CD4-positive, alpha-beta memory T cell (primary cell): ENCODE measurements around the gene MAGEA3. TPM values are rescaled to one million over a fixed set of nuclear protein-coding genes. Genes with fewer than 3 reads are reported as not detected.
"Not testable (repeated sequence)": the region's sequence is repeated elsewhere in the genome, so short reads cannot be mapped to it uniquely, and the experiment has no call there.

Source experiments
- CTCF ChIA-PET: fragments of 350-600 bp; sonication (Branson Sonifier 250); formaldehyde crosslinking; loops from one replicate; lab custom pipeline; 2021; ENCODE audit warnings: inconsistent platforms; ENCODE audit not compliant: partially characterized antibody; lab: Charles Lee
- POLR2A ChIA-PET: fragments of 350-600 bp; sonication (Branson Sonifier 250); formaldehyde crosslinking; loops from one replicate; lab custom pipeline; 2021; ENCODE audit not compliant: partially characterized antibody; lab: Charles Lee
- DNase-seq, 5 donors: peaks; one replicate each; pipeline versions ENCODE4 v3.0.0 to v3.0.0-alpha.2; 2020 to 2022; ENCODE audit warnings: mixed read lengths in 1 of 5
- H3K27ac ChIP-seq: one replicate; pipeline ENCODE4 v1.7.0; 2013; ENCODE audit warnings: low read depth, low read length
- H3K27me3 ChIP-seq: 2 replicates; pipeline ENCODE4 v1.7.0; 2013; ENCODE audit warnings: mild to moderate bottlenecking, low read length, moderate library complexity; ENCODE audit not compliant: insufficient read depth
- H3K36me3 ChIP-seq: 2 replicates; pipeline ENCODE4 v1.7.0; 2013; ENCODE audit warnings: mild to moderate bottlenecking, low read length, moderate library complexity; ENCODE audit not compliant: insufficient read depth
- H3K4me1 ChIP-seq: 2 replicates; pipeline ENCODE4 v1.7.0; 2013; ENCODE audit warnings: mild to moderate bottlenecking, low read length, moderate library complexity; ENCODE audit not compliant: insufficient read depth
- H3K4me3 ChIP-seq, 2 donors: one replicate each; pipeline ENCODE4 v1.7.0; 2013; ENCODE audit warnings: low read length in 2 of 2, mild to moderate bottlenecking in 1 of 2
- H3K9me3 ChIP-seq, 2 donors: one replicate each; pipeline ENCODE4 v1.7.0; 2013; ENCODE audit warnings: low read length in 2 of 2, control low read depth in 1 of 2; ENCODE audit not compliant: control insufficient read depth in 1 of 2
- H3K27ac Mint-ChIP-seq, 7 donors: one replicate each; pipeline ENCODE4 v1.8.0; 2020 to 2021; ENCODE audit warnings: mixed read lengths in 7 of 7, mild to moderate bottlenecking in 6 of 7, inconsistent platforms in 3 of 7, moderate library complexity in 3 of 7
- H3K27me3 Mint-ChIP-seq, 2 donors: one replicate each; pipeline ENCODE4 v1.8.0; 2020 to 2021; ENCODE audit warnings: mixed read lengths in 2 of 2
- H3K36me3 Mint-ChIP-seq, 2 donors: one replicate each; pipeline ENCODE4 v1.8.0; 2020 to 2021; ENCODE audit warnings: mixed read lengths in 2 of 2, inconsistent platforms in 1 of 2, mild to moderate bottlenecking in 1 of 2
- H3K4me1 Mint-ChIP-seq, 4 donors: one replicate each; pipeline ENCODE4 v1.8.0; 2020 to 2021; ENCODE audit warnings: mixed read lengths in 4 of 4, mild to moderate bottlenecking in 1 of 4
- H3K4me3 Mint-ChIP-seq, 8 donors: one replicate each; pipeline ENCODE4 v1.8.0; 2020 to 2021; ENCODE audit warnings: mixed read lengths in 8 of 8, mild to moderate bottlenecking in 7 of 8, moderate library complexity in 6 of 8, inconsistent platforms in 3 of 8
- H3K9me3 Mint-ChIP-seq, 8 donors: one replicate each; pipeline ENCODE4 v1.8.0; 2020 to 2021; ENCODE audit warnings: mixed read lengths in 8 of 8, mild to moderate bottlenecking in 5 of 8, inconsistent platforms in 3 of 8, moderate library complexity in 1 of 8
- intact Hi-C: fragments of 100-400 bp; cut with micrococcal nuclease; formaldehyde crosslinking; loops from one replicate; pipeline ENCODE4 v1.15.1; 2023
- polyA plus RNA-seq, 2 donors: library from polyadenylated mRNA; unstranded; fragments of 300-500 nt; fragmentation: Illumina TruSeq; gene quantifications; one replicate each; pipeline ENCODE4 v1.2.3, GENCODE V29; 2021
- total RNA-seq, 2 experiments: library from RNA; stranded (reverse); gene quantifications; one replicate each; pipeline ENCODE4 v1.2.3, GENCODE V29; 2021

MAGEA3 gene
- total and polyA plus RNA-seq, 4 experiments from 2014 or later: not detected

GRCh38 chrX:152674135-152674534, 24.5 kb upstream of the MAGEA3 start:
- Mint-ChIP-seq H3K4me1 (no peaks in the 10 kb centered on the region), H3K27me3 (peaks cover 0 to 3% of the 10 kb centered on the region in 2 donors), H3K4me3 (no peak overlapping the region), H3K9me3 (peaks cover 0 to 6% (median 0%) of the 10 kb centered on the region in 8 donors), H3K27ac (no peak overlapping the region), H3K36me3 (no peaks in the 10 kb centered on the region)
- intact Hi-C loops: no loop called here
- POLR2A ChIA-PET: no interaction called here
- H3K27ac ChIP-seq: no peak overlapping the region
- no peak for DNase-seq
- H3K4me3 ChIP-seq: no peak overlapping the region
- no peaks in the 10 kb centered on the region for H3K9me3 ChIP-seq
- no peaks in the 10 kb centered on the region for H3K4me1 ChIP-seq
- CTCF ChIA-PET: no interaction called here
- H3K36me3 ChIP-seq: no peaks in the 10 kb centered on the region
- no peaks in the 10 kb centered on the region for H3K27me3 ChIP-seq

- H3K27me3 ChIP-seq, intact Hi-C loops, CTCF ChIA-PET, H3K4me1 Mint-ChIP-seq, DNase-seq, POLR2A ChIA-PET, H3K4me3 Mint-ChIP-seq, H3K36me3 Mint-ChIP-seq, H3K36me3 ChIP-seq, H3K27ac ChIP-seq, H3K9me3 Mint-ChIP-seq, H3K4me1 ChIP-seq, H3K4me3 ChIP-seq, H3K9me3 ChIP-seq, H3K27me3 Mint-ChIP-seq, H3K27ac Mint-ChIP-seq: not testable (repeated sequence)
These were observed 23.9 kb upstream of the MAGEA3 start for GRCh38 chrX:152674652-152675051.

- H3K36me3 Mint-ChIP-seq, H3K4me1 ChIP-seq, H3K9me3 Mint-ChIP-seq, H3K36me3 ChIP-seq, H3K27me3 ChIP-seq, H3K4me3 Mint-ChIP-seq, H3K27me3 Mint-ChIP-seq, H3K4me3 ChIP-seq, POLR2A ChIA-PET, intact Hi-C loops, H3K27ac Mint-ChIP-seq, H3K4me1 Mint-ChIP-seq, CTCF ChIA-PET, H3K27ac ChIP-seq, H3K9me3 ChIP-seq, DNase-seq: not testable (repeated sequence)
These were observed 17.6 kb upstream of the MAGEA3 start for GRCh38 chrX:152681012-152681411.

- H3K9me3 ChIP-seq, H3K27ac ChIP-seq, POLR2A ChIA-PET, DNase-seq, H3K4me3 Mint-ChIP-seq, H3K27ac Mint-ChIP-seq, H3K36me3 Mint-ChIP-seq, H3K36me3 ChIP-seq, H3K27me3 Mint-ChIP-seq, intact Hi-C loops, H3K27me3 ChIP-seq, H3K4me1 Mint-ChIP-seq, H3K4me3 ChIP-seq, H3K4me1 ChIP-seq, H3K9me3 Mint-ChIP-seq, CTCF ChIA-PET: not testable (repeated sequence)
These were observed 1.8 kb downstream of the MAGEA3 start for GRCh38 chrX:152700390-152700789.

- H3K27me3 ChIP-seq, H3K27me3 Mint-ChIP-seq, H3K4me3 ChIP-seq, CTCF ChIA-PET, intact Hi-C loops, H3K27ac Mint-ChIP-seq, DNase-seq, H3K9me3 ChIP-seq, H3K9me3 Mint-ChIP-seq, H3K4me1 ChIP-seq, H3K4me3 Mint-ChIP-seq, POLR2A ChIA-PET, H3K27ac ChIP-seq, H3K36me3 ChIP-seq, H3K36me3 Mint-ChIP-seq, H3K4me1 Mint-ChIP-seq: not testable (repeated sequence)
These were observed 7.9 kb downstream of the MAGEA3 start for GRCh38 chrX:152706500-152706899.

GRCh38 chrX:152709173-152709572, 10.6 kb downstream of the MAGEA3 start, which contains the start of gene CSAG2:
Gene CSAG2, minus strand, starts transcription at chrX:152709273. Its CDS starts 161 bp downstream, at chrX:152709112.
- H3K4me1 ChIP-seq, H3K4me3 ChIP-seq, H3K27me3 Mint-ChIP-seq, intact Hi-C loops, CTCF ChIA-PET, H3K27me3 ChIP-seq, H3K36me3 Mint-ChIP-seq, H3K27ac Mint-ChIP-seq, H3K36me3 ChIP-seq, H3K27ac ChIP-seq, DNase-seq, H3K4me3 Mint-ChIP-seq, H3K9me3 Mint-ChIP-seq, H3K9me3 ChIP-seq, H3K4me1 Mint-ChIP-seq, POLR2A ChIA-PET: not testable (repeated sequence)

DNA sequence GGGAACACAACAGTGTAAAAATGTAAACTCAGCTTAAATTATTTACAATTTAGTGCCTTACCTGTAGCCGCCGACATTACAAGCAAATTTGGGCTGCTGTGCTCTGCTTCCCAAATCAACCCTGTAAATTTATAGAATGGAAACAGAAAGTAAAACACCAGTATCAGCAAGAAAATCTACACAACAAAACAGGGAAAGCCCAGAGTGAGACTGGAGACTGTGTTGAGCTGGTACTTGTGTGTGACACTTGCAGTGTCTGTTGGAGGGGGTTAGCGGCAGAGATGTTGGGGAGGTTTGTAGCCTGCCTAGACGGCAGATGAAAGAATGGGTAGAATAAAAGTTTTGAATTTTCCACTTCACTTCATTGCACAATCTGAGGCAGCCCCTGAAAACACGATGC, 14.6 kb downstream of the MAGEA3 start:
- intact Hi-C loops, H3K4me3 Mint-ChIP-seq, H3K9me3 ChIP-seq, H3K4me3 ChIP-seq, H3K27ac Mint-ChIP-seq, H3K9me3 Mint-ChIP-seq, DNase-seq, H3K4me1 Mint-ChIP-seq, POLR2A ChIA-PET, H3K27ac ChIP-seq, H3K36me3 ChIP-seq, H3K4me1 ChIP-seq, H3K27me3 ChIP-seq, CTCF ChIA-PET, H3K27me3 Mint-ChIP-seq, H3K36me3 Mint-ChIP-seq: not testable (repeated sequence)
